HCT116 (cell line): ENCODE data around the gene PAM16. TPM values are rescaled to one million over a fixed set of nuclear protein-coding genes. Genes with fewer than 3 reads are reported as not detected.

Source experiments
- ATAC-seq: fragments of 200-7000 bp; cut with Tn5 transposase; 2 replicates; pipeline ENCODE4 v1.9.1; 2020; ENCODE audit warnings: mild to moderate bottlenecking, moderate library complexity
- BruUV-seq: library from RNA; stranded (reverse); fragments of 400-500 nt; replicated peaks from 2 replicates; lab custom pipeline; 2021; lab: Mats Ljungman, UMichigan
- CTCF ChIA-PET: fragments of 300-600 bp; sonication (Branson Sonifier 250); formaldehyde crosslinking; loops from one replicate; lab custom pipeline; 2021; ENCODE audit warnings: antibody characterized with exemption; lab: Charles Lee
- POLR2A ChIA-PET: fragments of 300-600, 350-600 bp; sonication (Branson Sonifier 250); formaldehyde crosslinking; loops from one replicate; lab custom pipeline; 2021; ENCODE audit warnings: antibody characterized with exemption; lab: Charles Lee
- RAD21 ChIA-PET, 2 experiments: fragments of 300-600 bp; sonication (Branson Sonifier 250); formaldehyde crosslinking; loops; one replicate each; lab custom pipeline; 2023; ENCODE audit warnings: low total read pairs in 2 of 2; ENCODE audit not compliant: uncharacterized antibody in 2 of 2, unreplicated experiment in 2 of 2, low non-redundant PET in 1 of 2; lab: Charles Lee
- DNase-seq: peaks from one replicate; pipeline ENCODE4 v3.0.0-alpha.2; 2010; ENCODE audit warnings: low read depth, low spot score
- H2AFZ ChIP-seq: fragments of 200-600 bp; shearing (Covaris generic), sonication (generic); 2 replicates; pipeline ENCODE4 v1.6.1; 2017; ENCODE audit warnings: low read depth, mixed run types, mixed read lengths, antibody characterized with exemption, low read length; ENCODE audit not compliant: poor library complexity, severe bottlenecking
- H3K27ac ChIP-seq: 2 replicates; pipeline ENCODE4 v1.5.1; 2012; ENCODE audit warnings: low read depth, low read length
- H3K27me3 ChIP-seq: fragments of 200-600 bp; sonication (generic); 2 replicates; pipeline ENCODE4 v1.6.1; 2016; ENCODE audit warnings: mixed run types, low read length, mixed read lengths; ENCODE audit not compliant: insufficient read depth
- H3K36me3 ChIP-seq, 2 experiments: fragments of 200-500 bp in 1 of 2; fragments of 200-600 bp in 1 of 2; sonication (Bioruptor generic) in 1 of 2; sonication (generic) in 1 of 2; 2 replicates each; pipeline versions ENCODE4 v1.5.1 to v1.6.1; 2014 to 2016; ENCODE audit warnings: low read length in 2 of 2, inconsistent platforms in 1 of 2, mixed read lengths in 1 of 2, mixed run types in 1 of 2; ENCODE audit not compliant: insufficient read depth in 2 of 2, control insufficient read depth in 1 of 2
- H3K4me1 ChIP-seq, 2 experiments: fragments of 200-600 bp in 1 of 2; sonication (generic) in 1 of 2; 2 replicates each; pipeline versions ENCODE4 v1.5.1 to v1.6.1; 2012 to 2017; ENCODE audit warnings: low read length in 2 of 2, inconsistent platforms in 1 of 2, mild to moderate bottlenecking in 1 of 2, mixed read lengths in 1 of 2, mixed run types in 1 of 2, moderate library complexity in 1 of 2; ENCODE audit not compliant: insufficient read depth in 2 of 2, control insufficient read depth in 1 of 2
- H3K4me2 ChIP-seq: fragments of 200-600 bp; sonication (generic); 2 replicates; pipeline ENCODE4 v1.6.1; 2017; ENCODE audit warnings: mixed run types, low read length, mixed read lengths
- H3K4me3 ChIP-seq, 2 experiments: fragments of 200-600 bp in 1 of 2; sonication (generic) in 1 of 2; replicated peaks in 1 of 2; 2 replicates each; pipeline ENCODE4 v1.5.1; 2011 to 2016; ENCODE audit warnings: low read length in 2 of 2, control low read depth in 1 of 2, low read depth in 1 of 2, mild to moderate bottlenecking in 1 of 2, mixed read lengths in 1 of 2, mixed run types in 1 of 2
- H3K79me2 ChIP-seq: fragments of 200-600 bp; sonication (generic); 2 replicates; pipeline ENCODE4 v1.6.1; 2017; ENCODE audit warnings: mild to moderate bottlenecking, mixed run types, low read length, moderate library complexity, mixed read lengths; ENCODE audit not compliant: insufficient read depth
- H3K9ac ChIP-seq: fragments of 200-600 bp; sonication (generic); 2 replicates; pipeline ENCODE4 v1.6.1; 2016; ENCODE audit warnings: low read length, mixed read lengths
- H3K9me2 ChIP-seq: fragments of 200-600 bp; sonication (generic), shearing (Covaris generic); 2 replicates; pipeline ENCODE4 v1.6.1; 2017; ENCODE audit warnings: mixed run types, mild to moderate bottlenecking, moderate library complexity; ENCODE audit not compliant: insufficient read depth
- H3K9me3 ChIP-seq, 2 experiments: fragments of 200-500 bp in 1 of 2; fragments of 200-600 bp in 1 of 2; sonication (Bioruptor generic) in 1 of 2; sonication (generic) in 1 of 2; 2 replicates each; pipeline ENCODE4 v1.6.1; 2014 to 2017; ENCODE audit warnings: low read length in 2 of 2, mixed read lengths in 2 of 2, inconsistent platforms in 1 of 2, low read depth in 1 of 2, mild to moderate bottlenecking in 1 of 2, mixed run types in 1 of 2, moderate library complexity in 1 of 2; ENCODE audit not compliant: control insufficient read depth in 1 of 2, insufficient read depth in 1 of 2
- H4K20me1 ChIP-seq: fragments of 200-600 bp; sonication (generic), shearing (Covaris generic); 2 replicates; pipeline ENCODE4 v1.6.1; 2017; ENCODE audit warnings: mixed run types, mild to moderate bottlenecking, moderate library complexity; ENCODE audit not compliant: insufficient read depth
- CBX3 ChIP-seq: IDR thresholded peaks from 2 replicates; pipeline ENCODE4 v1.6.1; 2012; ENCODE audit warnings: low read depth
- CEBPB ChIP-seq: IDR thresholded peaks from 2 replicates; pipeline ENCODE4 v1.6.1; 2012; ENCODE audit warnings: low read depth
- EZH2phosphoT487 ChIP-seq: fragments of 200-600 bp; IDR thresholded peaks from 2 replicates; pipeline ENCODE4 v1.6.1; 2018; ENCODE audit warnings: antibody characterized with exemption, borderline replicate concordance
- RAD21 ChIP-seq: IDR thresholded peaks from 2 replicates; pipeline ENCODE4 v1.6.1; 2012; ENCODE audit warnings: low read depth, mild to moderate bottlenecking
- SIN3A ChIP-seq: IDR thresholded peaks from 2 replicates; pipeline ENCODE4 v1.6.1; 2012; ENCODE audit warnings: low read depth
- YY1 ChIP-seq: IDR thresholded peaks from 2 replicates; pipeline ENCODE4 v1.6.1; 2011; ENCODE audit warnings: low read length, low read depth, moderate library complexity, mild to moderate bottlenecking; ENCODE audit not compliant: insufficient replicate concordance; ENCODE audit errors: extremely low read depth
- intact Hi-C: fragments of 100-400 bp; cut with micrococcal nuclease; formaldehyde crosslinking; loops from 2 replicates; pipeline ENCODE4 v1.10.0; 2022
- total RNA-seq: library from RNA; stranded (reverse); gene quantifications from one replicate; pipeline ENCODE4 v1.2.1, GENCODE V29; 2021; ENCODE audit not compliant: unreplicated experiment
- TF ChIP-seq, protein P1 (sequence below), 3 experiments: fragments of 200-600 bp in 1 of 3; sonication (generic) in 1 of 3; IDR thresholded peaks in 2 of 3; conservative IDR thresholded peaks in 1 of 3; 2 replicates each; pipeline ENCODE4 v1.5.1; 2012 to 2017; ENCODE audit warnings: low read depth in 2 of 3, low read length in 2 of 3, antibody characterized with exemption in 1 of 3, borderline replicate concordance in 1 of 3, control low read depth in 1 of 3, mild to moderate bottlenecking in 1 of 3, mixed read lengths in 1 of 3, mixed run types in 1 of 3, moderate library complexity in 1 of 3; ENCODE audit not compliant: insufficient read depth in 1 of 3
- TF ChIP-seq, protein P2 (sequence below): IDR thresholded peaks from 2 replicates; pipeline ENCODE4 v1.6.1; 2012

The PAM16 gene
- total RNA-seq, 1 experiment from 2014 or later = 102 TPM

DNA sequence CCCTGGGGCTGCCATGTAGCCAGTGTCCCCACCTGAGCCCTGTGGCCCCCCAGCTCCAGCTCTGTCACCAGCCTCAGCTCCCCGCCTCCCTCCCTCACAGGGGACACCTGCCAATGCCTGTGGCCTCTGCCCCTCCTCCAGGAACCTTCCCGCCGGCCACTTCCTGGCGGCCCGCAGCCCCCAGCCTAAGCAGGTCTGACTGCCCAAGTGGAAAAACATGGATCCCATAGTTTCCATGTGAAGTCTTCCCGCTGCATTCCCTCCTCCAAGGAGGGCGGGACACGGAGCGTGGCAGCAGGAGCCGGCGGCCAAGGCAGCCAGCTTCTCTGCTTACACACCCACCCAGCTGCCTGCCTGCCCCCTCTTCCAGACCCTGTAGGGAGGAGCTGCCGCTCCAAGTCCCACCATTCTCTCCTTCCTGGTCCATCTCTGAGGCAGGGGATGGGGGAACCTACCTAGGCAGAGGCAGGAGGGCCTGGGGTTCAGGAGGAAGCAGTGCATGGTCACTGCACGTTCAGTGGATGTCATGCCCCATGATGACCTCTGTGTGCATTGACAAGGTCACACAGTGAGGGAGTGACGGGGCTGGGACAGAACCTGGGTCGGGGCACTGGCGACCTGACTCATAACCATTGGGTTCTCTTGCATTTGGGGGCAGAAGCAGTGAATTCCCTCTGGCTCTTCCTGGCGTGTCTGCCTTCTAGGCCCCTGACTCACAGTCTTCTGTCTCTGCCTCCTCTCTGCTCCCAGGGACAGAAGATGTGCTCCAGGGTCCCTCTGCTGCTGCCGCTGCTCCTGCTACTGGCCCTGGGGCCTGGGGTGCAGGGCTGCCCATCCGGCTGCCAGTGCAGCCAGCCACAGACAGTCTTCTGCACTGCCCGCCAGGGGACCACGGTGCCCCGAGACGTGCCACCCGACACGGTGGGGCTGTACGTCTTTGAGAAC is 29.3 kb upstream of the PAM16 start:
- ChIA-PET POLR2A (no interaction called here), RAD21 (no interaction called here), CTCF (no interaction called here)
- peaks cover 3 to 26% of the 10 kb centered on the region in 2 experiments; a peak in 3 of 4 replicates for H3K4me1 ChIP-seq
- H3K9ac ChIP-seq = no peak overlapping the region
- H3K4me3 ChIP-seq = no peak overlapping the region
- H3K27ac ChIP-seq = no peak overlapping the region
- H3K36me3 ChIP-seq = no peaks in the 10 kb centered on the region
- no peak overlapping the region for H2AFZ ChIP-seq
- DNase-seq (no peak), ATAC-seq (no peak)
- TF ChIP-seq, protein P1, sequence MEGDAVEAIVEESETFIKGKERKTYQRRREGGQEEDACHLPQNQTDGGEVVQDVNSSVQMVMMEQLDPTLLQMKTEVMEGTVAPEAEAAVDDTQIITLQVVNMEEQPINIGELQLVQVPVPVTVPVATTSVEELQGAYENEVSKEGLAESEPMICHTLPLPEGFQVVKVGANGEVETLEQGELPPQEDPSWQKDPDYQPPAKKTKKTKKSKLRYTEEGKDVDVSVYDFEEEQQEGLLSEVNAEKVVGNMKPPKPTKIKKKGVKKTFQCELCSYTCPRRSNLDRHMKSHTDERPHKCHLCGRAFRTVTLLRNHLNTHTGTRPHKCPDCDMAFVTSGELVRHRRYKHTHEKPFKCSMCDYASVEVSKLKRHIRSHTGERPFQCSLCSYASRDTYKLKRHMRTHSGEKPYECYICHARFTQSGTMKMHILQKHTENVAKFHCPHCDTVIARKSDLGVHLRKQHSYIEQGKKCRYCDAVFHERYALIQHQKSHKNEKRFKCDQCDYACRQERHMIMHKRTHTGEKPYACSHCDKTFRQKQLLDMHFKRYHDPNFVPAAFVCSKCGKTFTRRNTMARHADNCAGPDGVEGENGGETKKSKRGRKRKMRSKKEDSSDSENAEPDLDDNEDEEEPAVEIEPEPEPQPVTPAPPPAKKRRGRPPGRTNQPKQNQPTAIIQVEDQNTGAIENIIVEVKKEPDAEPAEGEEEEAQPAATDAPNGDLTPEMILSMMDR (IDR thresholded peaks at IDR 0.05 in 2 of 3, conservative IDR thresholded peaks at IDR 0.05 in 1 of 3; ENCODE audit: borderline replicate concordance in 1 of 3, insufficient read depth in 1 of 3, low read depth in 2 of 3, low read length in 2 of 3) = no peak
- H3K9me3 ChIP-seq = no peaks in the 10 kb centered on the region
- intact Hi-C loops = no loop called here
- no peaks in the 10 kb centered on the region for H4K20me1 ChIP-seq
- BruUV-seq = no TSS peak
- H3K9me2 ChIP-seq = no peaks in the 10 kb centered on the region
- no peak overlapping the region for H3K4me2 ChIP-seq
- H3K79me2 ChIP-seq = 0 out of 2 replicates have a peak, but pooled peaks cover 3% of the 10 kb centered on the region
- no peaks in the 10 kb centered on the region for H3K27me3 ChIP-seq

DNA sequence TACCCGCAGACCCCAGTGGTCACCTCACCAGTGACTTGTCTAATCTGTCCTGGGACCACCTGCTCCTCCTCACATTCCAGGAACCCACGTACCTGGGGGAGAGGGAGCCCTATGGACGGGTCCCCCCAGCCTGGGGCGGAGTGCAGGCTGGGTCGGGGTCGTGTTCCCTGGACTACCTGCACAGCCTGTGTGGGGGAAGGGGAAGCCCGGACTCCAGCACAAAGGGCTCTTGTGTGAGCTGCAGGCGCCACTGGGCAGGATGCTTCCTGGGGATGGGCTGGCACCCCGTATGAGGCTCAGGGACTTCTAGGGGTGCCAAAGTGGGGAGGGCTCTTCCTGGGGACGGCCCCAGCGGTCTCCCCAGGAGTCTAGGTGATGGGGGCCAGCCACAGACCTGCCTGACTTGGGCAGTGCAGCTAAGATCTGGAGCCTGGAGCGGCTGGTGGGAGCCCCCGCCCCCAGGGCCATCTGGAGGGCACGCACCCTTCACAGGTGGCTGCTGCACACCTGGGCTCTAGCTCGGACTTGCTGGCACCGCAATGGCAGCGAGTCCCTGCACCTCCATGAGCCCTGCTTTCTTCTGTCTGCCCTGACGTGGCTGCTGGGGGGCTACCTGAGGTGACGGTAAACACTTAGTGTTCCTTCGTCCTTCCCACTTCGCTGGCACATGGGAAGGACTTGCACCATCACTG is 28.0 kb upstream of the PAM16 start:
- Histone ChIP-seq H3K27me3 (no peaks in the 10 kb centered on the region), H3K4me1 (peaks cover 15 to 39% of the 10 kb centered on the region in 2 experiments), H2AFZ (no peak overlapping the region), H3K9me3 (no peaks in the 10 kb centered on the region), H3K27ac (no peak overlapping the region), H4K20me1 (no peaks in the 10 kb centered on the region), H3K4me3 (no peak overlapping the region), H3K9ac (no peak overlapping the region), H3K36me3 (no peaks in the 10 kb centered on the region), H3K4me2 (no peak overlapping the region), H3K9me2 (no peaks in the 10 kb centered on the region), H3K79me2 (peaks cover 9% of the 10 kb centered on the region; the same call in 1 of the 2 replicates)
- RAD21 ChIA-PET = no interaction called here
- CTCF ChIA-PET = no interaction called here
- POLR2A ChIA-PET = no interaction called here
- DNase-seq = no peak
- BruUV-seq = no TSS peak
- TF ChIP-seq RAD21 (no peak), CEBPB (no peak), YY1 (no peak), EZH2phosphoT487 (no peak), CBX3 (no peak), SIN3A (no peak)
- TF ChIP-seq, protein P2, sequence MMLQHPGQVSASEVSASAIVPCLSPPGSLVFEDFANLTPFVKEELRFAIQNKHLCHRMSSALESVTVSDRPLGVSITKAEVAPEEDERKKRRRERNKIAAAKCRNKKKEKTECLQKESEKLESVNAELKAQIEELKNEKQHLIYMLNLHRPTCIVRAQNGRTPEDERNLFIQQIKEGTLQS = no peak
- TF ChIP-seq, protein P1 (IDR thresholded peaks at IDR 0.05 in 2 of 3, conservative IDR thresholded peaks at IDR 0.05 in 1 of 3; ENCODE audit: borderline replicate concordance in 1 of 3, insufficient read depth in 1 of 3, low read depth in 2 of 3, low read length in 2 of 3) = no peak
- no peak for ATAC-seq
- intact Hi-C loops = no loop called here
